Cerebellar cortex (tissue), 1 donor: ENCODE data around the gene RAB24.
"Not testable (repeated sequence)": the region's sequence is repeated elsewhere in the genome, so short reads cannot be mapped to it uniquely, and the experiment has no call there.

Experiments used
- DNase-seq: peaks from one replicate; pipeline ENCODE4 v3.0.0-alpha.2; 2015; ENCODE audit warnings: low spot score

The RAB24 gene

GRCh38 chr5:177303121-177303924 is at the start of gene RAB24, which contains the start of gene PRELID1:
Gene RAB24 (minus strand): TSS chr5:177303719. CDS start chr5:177303288, 431 bp downstream.
Gene PRELID1 (plus strand): TSS chr5:177303799. CDS start chr5:177303986, 187 bp downstream.
- DNase-seq = peak; percentile 80

GRCh38 chr5:177353093-177353492 is 49.6 kb upstream of the RAB24 start:
- DNase-seq = no peak

GRCh38 chr5:177351392-177352329 is 48.1 kb upstream of the RAB24 start, which contains the start of gene LMAN2:
Gene LMAN2 (minus strand): TSS chr5:177351668. CDS start chr5:177351647, 21 bp downstream.
- peak; percentile 97 for DNase-seq

- no peak for DNase-seq
Measured at GRCh38 chr5:177350776-177351391, 47.4 kb upstream of the RAB24 start.

GRCh38 chr5:177349762-177350161 is 46.2 kb upstream of the RAB24 start:
- no peak for DNase-seq

GRCh38 chr5:177349362-177349647 is 45.8 kb upstream of the RAB24 start:
- DNase-seq = no peak

- no peak for DNase-seq
Measured at GRCh38 chr5:177347699-177348098, 44.2 kb upstream of the RAB24 start.

- no peak for DNase-seq
Measured at GRCh38 chr5:177346820-177347219, 43.3 kb upstream of the RAB24 start.

- no peak for DNase-seq
Measured at GRCh38 chr5:177344891-177345290, 41.4 kb upstream of the RAB24 start.

GRCh38 chr5:177343777-177344176 is 40.3 kb upstream of the RAB24 start:
- DNase-seq = no peak

- not testable (repeated sequence) for DNase-seq
Measured at GRCh38 chr5:177343000-177343399, 39.5 kb upstream of the RAB24 start.

- DNase-seq = no peak
Measured at GRCh38 chr5:177339107-177339638, 35.7 kb upstream of the RAB24 start.

GRCh38 chr5:177338251-177339106 is 35.0 kb upstream of the RAB24 start:
- DNase-seq = no peak

GRCh38 chr5:177336603-177337494 is 33.3 kb upstream of the RAB24 start:
- DNase-seq = no peak

GRCh38 chr5:177336112-177336511 is 32.6 kb upstream of the RAB24 start:
- no peak for DNase-seq

GRCh38 chr5:177335701-177336065 is 32.2 kb upstream of the RAB24 start:
- no peak for DNase-seq

GRCh38 chr5:177334781-177335700 is 31.5 kb upstream of the RAB24 start:
- no peak for DNase-seq

- no peak for DNase-seq
Measured at GRCh38 chr5:177334155-177334551, 30.6 kb upstream of the RAB24 start.
